HCT116 (cell line): ENCODE measurements around the gene PRKG1. TPM values are rescaled to one million over a fixed set of nuclear protein-coding genes. Genes with fewer than 3 reads are reported as not detected.

Experiments
- ATAC-seq: fragments of 200-7000 bp; cut with Tn5 transposase; 2 replicates; pipeline ENCODE4 v1.9.1; 2020; ENCODE audit warnings: mild to moderate bottlenecking, moderate library complexity
- BruUV-seq: library from RNA; stranded (reverse); fragments of 400-500 nt; replicated peaks from 2 replicates; lab custom pipeline; 2021; lab: Mats Ljungman, UMichigan
- CTCF ChIA-PET: fragments of 300-600 bp; sonication (Branson Sonifier 250); formaldehyde crosslinking; loops from one replicate; lab custom pipeline; 2021; ENCODE audit warnings: antibody characterized with exemption; lab: Charles Lee
- POLR2A ChIA-PET: fragments of 300-600, 350-600 bp; sonication (Branson Sonifier 250); formaldehyde crosslinking; loops from one replicate; lab custom pipeline; 2021; ENCODE audit warnings: antibody characterized with exemption; lab: Charles Lee
- RAD21 ChIA-PET, 2 experiments: fragments of 300-600 bp; sonication (Branson Sonifier 250); formaldehyde crosslinking; loops; one replicate each; lab custom pipeline; 2023; ENCODE audit warnings: low total read pairs in 2 of 2; ENCODE audit not compliant: uncharacterized antibody in 2 of 2, unreplicated experiment in 2 of 2, low non-redundant PET in 1 of 2; lab: Charles Lee
- DNase-seq: peaks from one replicate; pipeline ENCODE4 v3.0.0-alpha.2; 2010; ENCODE audit warnings: low read depth, low spot score
- H2AFZ ChIP-seq: fragments of 200-600 bp; shearing (Covaris generic), sonication (generic); 2 replicates; pipeline ENCODE4 v1.6.1; 2017; ENCODE audit warnings: low read depth, mixed run types, mixed read lengths, antibody characterized with exemption, low read length; ENCODE audit not compliant: poor library complexity, severe bottlenecking
- H3K27ac ChIP-seq: 2 replicates; pipeline ENCODE4 v1.5.1; 2012; ENCODE audit warnings: low read depth, low read length
- H3K27me3 ChIP-seq: fragments of 200-600 bp; sonication (generic); 2 replicates; pipeline ENCODE4 v1.6.1; 2016; ENCODE audit warnings: mixed run types, low read length, mixed read lengths; ENCODE audit not compliant: insufficient read depth
- H3K36me3 ChIP-seq, 2 experiments: fragments of 200-500 bp in 1 of 2; fragments of 200-600 bp in 1 of 2; sonication (Bioruptor generic) in 1 of 2; sonication (generic) in 1 of 2; 2 replicates each; pipeline versions ENCODE4 v1.5.1 to v1.6.1; 2014 to 2016; ENCODE audit warnings: low read length in 2 of 2, inconsistent platforms in 1 of 2, mixed read lengths in 1 of 2, mixed run types in 1 of 2; ENCODE audit not compliant: insufficient read depth in 2 of 2, control insufficient read depth in 1 of 2
- H3K4me1 ChIP-seq, 2 experiments: fragments of 200-600 bp in 1 of 2; sonication (generic) in 1 of 2; 2 replicates each; pipeline versions ENCODE4 v1.5.1 to v1.6.1; 2012 to 2017; ENCODE audit warnings: low read length in 2 of 2, inconsistent platforms in 1 of 2, mild to moderate bottlenecking in 1 of 2, mixed read lengths in 1 of 2, mixed run types in 1 of 2, moderate library complexity in 1 of 2; ENCODE audit not compliant: insufficient read depth in 2 of 2, control insufficient read depth in 1 of 2
- H3K4me2 ChIP-seq: fragments of 200-600 bp; sonication (generic); 2 replicates; pipeline ENCODE4 v1.6.1; 2017; ENCODE audit warnings: mixed run types, low read length, mixed read lengths
- H3K4me3 ChIP-seq, 2 experiments: fragments of 200-600 bp in 1 of 2; sonication (generic) in 1 of 2; replicated peaks in 1 of 2; 2 replicates each; pipeline ENCODE4 v1.5.1; 2011 to 2016; ENCODE audit warnings: low read length in 2 of 2, control low read depth in 1 of 2, low read depth in 1 of 2, mild to moderate bottlenecking in 1 of 2, mixed read lengths in 1 of 2, mixed run types in 1 of 2
- H3K79me2 ChIP-seq: fragments of 200-600 bp; sonication (generic); 2 replicates; pipeline ENCODE4 v1.6.1; 2017; ENCODE audit warnings: mild to moderate bottlenecking, mixed run types, low read length, moderate library complexity, mixed read lengths; ENCODE audit not compliant: insufficient read depth
- H3K9ac ChIP-seq: fragments of 200-600 bp; sonication (generic); 2 replicates; pipeline ENCODE4 v1.6.1; 2016; ENCODE audit warnings: low read length, mixed read lengths
- H3K9me2 ChIP-seq: fragments of 200-600 bp; sonication (generic), shearing (Covaris generic); 2 replicates; pipeline ENCODE4 v1.6.1; 2017; ENCODE audit warnings: mixed run types, mild to moderate bottlenecking, moderate library complexity; ENCODE audit not compliant: insufficient read depth
- H3K9me3 ChIP-seq, 2 experiments: fragments of 200-500 bp in 1 of 2; fragments of 200-600 bp in 1 of 2; sonication (Bioruptor generic) in 1 of 2; sonication (generic) in 1 of 2; 2 replicates each; pipeline ENCODE4 v1.6.1; 2014 to 2017; ENCODE audit warnings: low read length in 2 of 2, mixed read lengths in 2 of 2, inconsistent platforms in 1 of 2, low read depth in 1 of 2, mild to moderate bottlenecking in 1 of 2, mixed run types in 1 of 2, moderate library complexity in 1 of 2; ENCODE audit not compliant: control insufficient read depth in 1 of 2, insufficient read depth in 1 of 2
- H4K20me1 ChIP-seq: fragments of 200-600 bp; sonication (generic), shearing (Covaris generic); 2 replicates; pipeline ENCODE4 v1.6.1; 2017; ENCODE audit warnings: mixed run types, mild to moderate bottlenecking, moderate library complexity; ENCODE audit not compliant: insufficient read depth
- ATF3 ChIP-seq: IDR thresholded peaks from 2 replicates; pipeline ENCODE4 v1.6.1; 2012
- CBX3 ChIP-seq: IDR thresholded peaks from 2 replicates; pipeline ENCODE4 v1.6.1; 2012; ENCODE audit warnings: low read depth
- CTCF ChIP-seq, 3 experiments: fragments of 200-600 bp in 1 of 3; sonication (generic) in 1 of 3; IDR thresholded peaks in 2 of 3; conservative IDR thresholded peaks in 1 of 3; 2 replicates each; pipeline ENCODE4 v1.5.1; 2012 to 2017; ENCODE audit warnings: low read depth in 2 of 3, low read length in 2 of 3, antibody characterized with exemption in 1 of 3, borderline replicate concordance in 1 of 3, control low read depth in 1 of 3, mild to moderate bottlenecking in 1 of 3, mixed read lengths in 1 of 3, mixed run types in 1 of 3, moderate library complexity in 1 of 3; ENCODE audit not compliant: insufficient read depth in 1 of 3
- ELF1 ChIP-seq: IDR thresholded peaks from 2 replicates; pipeline ENCODE4 v1.6.1; 2012; ENCODE audit warnings: low read depth, borderline replicate concordance
- EZH2 ChIP-seq: fragments of 200-600 bp; sonication (generic); IDR thresholded peaks from 2 replicates; pipeline ENCODE4 v1.6.1; 2017; ENCODE audit warnings: antibody characterized with exemption, mixed run types
- EZH2phosphoT487 ChIP-seq: fragments of 200-600 bp; IDR thresholded peaks from 2 replicates; pipeline ENCODE4 v1.6.1; 2018; ENCODE audit warnings: antibody characterized with exemption, borderline replicate concordance
- FOSL1 ChIP-seq: IDR thresholded peaks from 2 replicates; pipeline ENCODE4 v1.6.1; 2012; ENCODE audit warnings: low read depth
- JUND ChIP-seq: IDR thresholded peaks from 2 replicates; pipeline ENCODE4 v1.6.1; 2012
- MAX ChIP-seq: IDR thresholded peaks from 2 replicates; pipeline ENCODE4 v1.6.1; 2012
- POLR2A ChIP-seq: IDR thresholded peaks from 2 replicates; pipeline ENCODE4 v1.7.0; 2011; ENCODE audit warnings: borderline replicate concordance; ENCODE audit not compliant: insufficient read depth, insufficient read length; ENCODE audit errors: extremely low read depth
- RAD21 ChIP-seq: IDR thresholded peaks from 2 replicates; pipeline ENCODE4 v1.6.1; 2012; ENCODE audit warnings: low read depth, mild to moderate bottlenecking
- REST ChIP-seq: IDR thresholded peaks from 2 replicates; pipeline ENCODE4 v1.6.1; 2012; ENCODE audit warnings: low read depth
- SIN3A ChIP-seq: IDR thresholded peaks from 2 replicates; pipeline ENCODE4 v1.6.1; 2012; ENCODE audit warnings: low read depth
- SP1 ChIP-seq: IDR thresholded peaks from 2 replicates; pipeline ENCODE4 v1.6.1; 2012; ENCODE audit warnings: low read depth
- TCF7L2 ChIP-seq: IDR thresholded peaks from 2 replicates; pipeline ENCODE4 v1.7.0; 2011; ENCODE audit warnings: borderline replicate concordance, inconsistent platforms; ENCODE audit not compliant: insufficient read depth, insufficient read length; ENCODE audit errors: extremely low read depth
- YY1 ChIP-seq: IDR thresholded peaks from 2 replicates; pipeline ENCODE4 v1.6.1; 2011; ENCODE audit warnings: low read length, low read depth, moderate library complexity, mild to moderate bottlenecking; ENCODE audit not compliant: insufficient replicate concordance; ENCODE audit errors: extremely low read depth
- ZFX ChIP-seq: fragments of 450-650 bp; IDR thresholded peaks from 2 replicates; pipeline ENCODE4 v1.6.1; 2017
- ZNF274 ChIP-seq: fragments of 200-500 bp; sonication (Bioruptor generic); IDR thresholded peaks from 2 replicates; pipeline ENCODE4 v1.6.1; 2014; ENCODE audit warnings: mild to moderate bottlenecking, low read depth, low read length, inconsistent platforms
- intact Hi-C: fragments of 100-400 bp; cut with micrococcal nuclease; formaldehyde crosslinking; loops from 2 replicates; pipeline ENCODE4 v1.10.0; 2022
- total RNA-seq: library from RNA; stranded (reverse); gene quantifications from one replicate; pipeline ENCODE4 v1.2.1, GENCODE V29; 2021; ENCODE audit not compliant: unreplicated experiment

The PRKG1 gene
- total RNA-seq, 1 experiment from 2014 or later = 1.4 TPM

- H3K27ac ChIP-seq = no peak overlapping the region
- no peak overlapping the region for H3K4me2 ChIP-seq
Measured at GRCh38 chr10:51397695-51398094, 323.4 kb downstream of the PRKG1 start.

More at GRCh38 chr10:51397695-51398094, 323.4 kb downstream of the PRKG1 start:
- TF ChIP-seq ATF3 (no peak), ZNF274 (no peak), SP1 (no peak), ELF1 (no peak), ZFX (no peak), YY1 (no peak), CBX3 (no peak), RAD21 (no peak), REST (no peak), FOSL1 (no peak), CTCF (IDR thresholded peaks at IDR 0.05 in 2 of 3, conservative IDR thresholded peaks at IDR 0.05 in 1 of 3; ENCODE audit: borderline replicate concordance in 1 of 3, insufficient read depth in 1 of 3, low read depth in 2 of 3, low read length in 2 of 3) (no peak), TCF7L2 (no peak), POLR2A (no peak), EZH2 (no peak), JUND (no peak), MAX (no peak), SIN3A (no peak), EZH2phosphoT487 (no peak)
- Histone ChIP-seq H4K20me1 (no peaks in the 10 kb centered on the region), H3K27me3 (peaks cover 4% of the 10 kb centered on the region; the same call in 1 of the 2 replicates), H2AFZ (no peak overlapping the region), H3K9me3 (no peaks in the 10 kb centered on the region), H3K9me2 (no peaks in the 10 kb centered on the region), H3K79me2 (no peaks in the 10 kb centered on the region), H3K9ac (no peak overlapping the region), H3K4me3 (no peak overlapping the region), H3K36me3 (no peaks in the 10 kb centered on the region), H3K4me1 (no peaks in the 10 kb centered on the region)
- no peak for ATAC-seq
- no TSS peak for BruUV-seq
- ChIA-PET CTCF (no interaction called here), RAD21 (no interaction called here), POLR2A (no interaction called here)
- DNase-seq = no peak
- intact Hi-C loops = no loop called here
